HG02970 (cell line): ENCODE results near the gene GIPR.
"Not testable (repeated sequence)": the region's sequence is repeated elsewhere in the genome, so short reads cannot be mapped to it uniquely, and the experiment has no call there.

Experiments
- ATAC-seq: cut with Tn5 transposase; IDR thresholded peaks from one replicate; pipeline ENCODE4 v1.9.1; 2021; ENCODE audit warnings: mild to moderate bottlenecking, moderate library complexity, moderate number of reproducible peaks; ENCODE audit not compliant: unreplicated experiment, low FRiP score

The GIPR gene, protein sequence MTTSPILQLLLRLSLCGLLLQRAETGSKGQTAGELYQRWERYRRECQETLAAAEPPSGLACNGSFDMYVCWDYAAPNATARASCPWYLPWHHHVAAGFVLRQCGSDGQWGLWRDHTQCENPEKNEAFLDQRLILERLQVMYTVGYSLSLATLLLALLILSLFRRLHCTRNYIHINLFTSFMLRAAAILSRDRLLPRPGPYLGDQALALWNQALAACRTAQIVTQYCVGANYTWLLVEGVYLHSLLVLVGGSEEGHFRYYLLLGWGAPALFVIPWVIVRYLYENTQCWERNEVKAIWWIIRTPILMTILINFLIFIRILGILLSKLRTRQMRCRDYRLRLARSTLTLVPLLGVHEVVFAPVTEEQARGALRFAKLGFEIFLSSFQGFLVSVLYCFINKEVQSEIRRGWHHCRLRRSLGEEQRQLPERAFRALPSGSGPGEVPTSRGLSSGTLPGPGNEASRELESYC

DNA sequence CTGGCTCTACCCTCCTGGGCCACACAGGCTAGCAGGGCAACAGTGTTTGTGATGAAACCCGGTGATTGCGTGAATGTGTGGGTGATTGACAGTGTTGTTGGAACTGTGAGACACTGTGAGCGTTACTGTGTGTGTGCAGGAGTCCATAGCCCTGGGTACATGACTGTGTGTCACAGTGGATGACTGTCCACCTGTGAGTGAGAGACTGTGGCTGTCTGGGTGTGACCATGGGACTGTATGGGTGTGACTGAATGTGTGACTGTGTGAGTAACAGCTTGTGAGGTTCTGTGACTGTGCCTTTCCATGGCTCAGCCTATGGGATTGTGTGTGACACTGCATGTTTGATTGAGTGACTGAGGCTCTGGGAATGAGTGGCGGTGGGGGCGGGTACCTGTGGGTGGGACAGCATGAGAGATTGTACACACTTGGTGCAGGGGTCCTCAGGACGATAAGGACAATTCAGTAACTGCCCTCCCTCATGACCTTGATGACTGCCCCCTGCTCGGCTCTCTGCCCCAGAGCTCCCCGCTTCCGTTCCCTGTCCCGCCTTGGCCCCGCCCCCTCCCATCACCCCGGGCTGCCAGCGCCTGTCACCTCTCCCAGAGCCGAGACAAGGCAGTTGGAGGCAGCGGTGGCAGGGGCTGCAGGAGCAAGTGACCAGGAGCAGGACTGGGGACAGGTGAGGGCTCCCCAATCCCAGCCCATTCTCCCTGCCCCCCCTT, at the start of gene GIPR:
GIPR (plus strand) TSS at position 602 of the 722 bp plus-strand sequence. CDS start 1,300 bp downstream, outside the sequence.
- no peak for ATAC-seq

DNA sequence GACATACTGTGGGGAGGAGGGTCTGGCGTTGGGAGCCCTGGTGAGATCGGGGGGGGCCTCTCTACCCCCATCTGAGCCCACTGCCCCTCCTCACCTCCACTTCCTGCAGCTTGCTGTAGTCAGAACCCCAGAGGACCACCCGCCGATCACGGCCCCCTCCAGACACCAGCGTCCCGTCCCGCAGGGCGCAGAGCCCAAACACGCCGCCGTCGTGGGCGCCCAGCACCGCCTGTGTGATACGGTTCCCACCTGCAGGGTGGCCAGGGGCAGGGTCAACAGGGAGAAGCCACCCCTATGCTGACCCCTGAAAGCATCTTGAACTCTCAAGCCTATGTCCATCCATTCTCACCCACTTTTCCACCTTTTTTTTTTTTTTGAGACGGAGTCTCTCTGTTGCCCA, 46.6 kb upstream of the GIPR start:
- ATAC-seq = no peak

DNA sequence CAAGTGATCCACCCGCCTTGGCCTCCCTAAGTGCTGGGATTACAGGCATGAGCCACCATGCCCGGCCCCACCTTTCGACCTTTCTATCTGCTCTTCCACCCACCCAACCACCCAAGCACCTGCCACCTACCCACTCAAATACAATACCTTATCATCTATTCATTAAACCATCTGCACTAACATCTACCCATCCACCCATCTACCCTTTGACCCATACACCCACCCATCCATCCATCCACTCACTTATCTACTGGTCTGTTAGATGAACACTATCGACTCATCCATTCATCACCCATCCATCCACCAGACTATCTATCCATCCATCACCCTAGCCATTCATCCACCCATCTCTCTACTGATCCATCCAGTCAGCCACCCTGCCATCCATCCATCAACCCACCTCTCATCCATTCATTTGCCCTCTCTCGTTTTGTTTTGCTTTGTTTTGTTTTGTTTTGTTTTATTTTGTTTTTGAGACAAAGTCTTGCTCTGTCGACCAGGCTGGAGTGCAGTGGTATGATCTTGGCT, 46.0 kb upstream of the GIPR start:
- ATAC-seq = no peak

DNA sequence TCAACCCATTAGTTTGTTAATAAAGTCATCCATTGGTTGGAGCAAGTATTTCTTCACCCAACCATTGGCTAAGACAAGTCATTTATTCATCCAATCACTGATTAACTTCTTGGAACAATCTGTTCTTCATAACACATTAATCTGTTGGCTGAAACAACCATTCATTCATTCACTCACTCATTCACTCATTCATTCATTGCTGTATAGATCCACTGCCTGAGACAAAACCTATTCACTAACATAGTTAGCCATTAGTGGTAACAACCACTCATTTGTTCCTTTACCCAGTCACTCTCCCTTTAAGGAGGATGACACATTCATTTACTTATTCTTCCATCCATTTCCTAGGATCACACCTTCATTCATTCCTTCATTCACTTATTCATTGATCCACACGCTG, 44.0 kb upstream of the GIPR start:
- ATAC-seq = no peak

DNA sequence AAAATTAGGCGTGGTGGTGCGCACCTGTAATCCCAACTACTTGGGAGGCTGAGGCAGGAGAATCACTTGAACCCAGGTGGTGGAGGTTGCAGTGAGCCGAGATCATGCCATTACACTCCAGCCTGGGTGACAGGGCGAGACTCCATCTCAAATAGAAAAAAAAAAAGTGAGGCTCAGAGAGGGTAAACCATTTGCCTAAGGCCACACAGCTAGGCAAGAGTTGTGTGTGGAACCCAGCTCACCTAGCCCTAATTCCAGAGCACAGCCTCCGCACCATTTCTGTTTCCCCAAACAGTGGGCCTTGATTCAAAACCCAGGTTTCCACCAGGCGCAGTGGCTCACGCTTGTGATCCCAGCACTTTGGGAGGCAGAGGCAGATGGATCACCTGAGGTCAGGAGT, 39.8 kb upstream of the GIPR start:
- not testable (repeated sequence) for ATAC-seq

DNA sequence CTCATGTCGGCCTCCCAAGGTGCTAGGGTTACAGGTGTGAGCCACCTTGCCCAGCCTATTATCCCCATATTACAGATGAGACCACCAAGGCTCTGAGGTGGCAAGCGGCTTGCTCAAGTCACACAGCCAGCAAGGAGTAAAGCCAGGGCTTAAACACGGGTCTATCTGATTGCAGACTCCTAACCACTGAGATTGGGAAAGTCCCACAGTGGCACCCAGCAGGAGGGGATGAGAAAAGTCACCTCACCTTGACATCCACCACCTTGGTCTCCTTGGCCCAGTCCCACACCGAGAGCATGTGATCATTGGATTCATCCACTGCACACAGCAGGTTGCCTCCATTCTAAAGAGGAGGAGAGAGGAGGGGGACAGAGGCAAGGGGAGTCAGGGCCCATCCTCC, 38.3 kb upstream of the GIPR start:
- ATAC-seq = no peak

DNA sequence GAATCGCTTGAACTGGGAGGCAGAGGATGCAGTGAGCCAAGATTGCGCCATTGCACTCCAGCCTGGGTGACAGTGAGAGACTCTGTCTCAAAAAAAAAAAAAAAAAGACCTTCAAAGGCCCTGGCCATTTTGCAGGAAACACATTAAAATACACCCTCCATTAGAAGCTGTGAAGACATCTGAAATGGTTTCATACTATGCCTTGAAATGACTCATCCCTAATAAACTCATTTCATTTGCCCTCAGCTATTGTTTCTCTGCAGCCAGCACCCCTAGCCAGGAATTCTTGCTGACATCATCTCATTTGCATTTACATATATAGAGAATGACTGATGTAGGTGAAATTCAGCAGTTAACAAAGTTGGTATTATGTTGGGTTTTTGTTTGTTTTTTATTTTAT, 37.6 kb upstream of the GIPR start:
- ATAC-seq = no peak

DNA sequence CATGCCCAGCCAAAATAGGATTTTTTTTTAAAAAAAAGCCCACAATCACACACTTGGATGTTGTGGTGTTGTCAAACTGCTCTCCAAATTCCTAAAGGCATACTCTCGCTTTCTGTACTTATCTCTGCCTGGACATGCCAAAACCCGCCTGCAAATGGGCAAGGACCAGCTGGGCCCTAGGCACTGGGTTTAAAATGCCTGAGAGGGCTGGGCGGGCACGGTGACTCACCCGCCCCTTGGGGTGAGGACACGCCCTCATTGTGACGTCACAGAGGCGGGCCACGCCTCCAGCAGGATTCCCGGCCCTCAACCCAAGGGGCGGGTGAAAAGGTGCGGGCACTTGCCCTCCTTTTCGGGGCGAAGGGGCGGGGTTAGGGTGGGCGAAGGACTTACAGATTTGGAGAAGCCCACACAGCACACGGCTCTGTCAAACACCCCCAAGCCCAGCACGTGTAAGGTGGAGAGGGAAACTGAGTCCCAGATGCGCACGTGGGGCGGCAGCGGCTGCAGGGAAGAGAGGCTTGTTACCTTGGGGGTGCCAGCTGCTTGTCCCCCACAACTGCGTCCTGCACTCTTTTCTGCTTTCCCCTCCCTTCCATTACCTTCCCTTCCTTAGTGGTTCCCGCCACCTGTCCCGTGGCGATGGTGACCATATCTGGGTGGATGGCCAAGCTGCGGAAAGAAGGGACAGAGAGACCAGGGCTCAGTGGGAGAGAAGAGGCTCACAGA, 35.4 kb upstream of the GIPR start:
- ATAC-seq = no peak

DNA sequence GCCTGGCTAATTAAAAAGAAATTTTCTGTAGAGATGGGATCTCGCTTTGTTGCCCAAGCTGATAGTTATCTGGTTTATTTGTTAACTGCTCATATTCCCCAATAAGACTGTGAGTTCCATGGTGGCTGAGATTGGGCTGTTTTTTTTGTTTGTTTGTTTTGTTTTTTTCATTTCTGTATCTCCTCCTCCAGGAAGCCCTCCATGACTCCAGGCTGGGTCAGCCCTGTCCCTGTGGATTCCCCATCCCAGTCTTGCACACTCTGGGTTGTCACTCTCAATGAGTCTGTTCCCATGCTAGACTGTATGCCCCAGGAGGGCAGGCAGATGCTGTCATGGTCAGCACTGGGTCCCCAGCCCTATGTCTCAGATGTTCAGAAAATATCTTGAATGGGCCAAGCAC, 31.7 kb upstream of the GIPR start:
- no peak for ATAC-seq

DNA sequence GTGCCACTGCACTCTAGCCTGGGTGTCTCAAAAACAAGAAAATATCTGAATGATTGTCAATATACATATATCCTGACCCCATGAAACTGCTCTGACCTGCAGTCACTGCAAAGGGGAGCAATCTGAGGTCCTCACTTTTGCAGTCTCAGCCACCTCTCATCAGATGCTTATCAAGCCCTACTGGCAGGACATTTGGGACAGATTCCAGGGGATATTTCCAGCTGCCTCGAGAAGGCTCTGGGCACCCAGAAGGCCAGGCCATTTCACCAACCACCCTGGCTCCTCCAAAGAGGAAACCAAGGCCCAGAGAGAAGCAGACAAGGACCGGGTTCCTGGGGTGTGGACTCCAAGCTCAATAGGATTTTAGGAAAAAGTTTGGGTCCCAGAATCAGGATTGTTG, 31.1 kb upstream of the GIPR start:
- ATAC-seq = no peak

DNA sequence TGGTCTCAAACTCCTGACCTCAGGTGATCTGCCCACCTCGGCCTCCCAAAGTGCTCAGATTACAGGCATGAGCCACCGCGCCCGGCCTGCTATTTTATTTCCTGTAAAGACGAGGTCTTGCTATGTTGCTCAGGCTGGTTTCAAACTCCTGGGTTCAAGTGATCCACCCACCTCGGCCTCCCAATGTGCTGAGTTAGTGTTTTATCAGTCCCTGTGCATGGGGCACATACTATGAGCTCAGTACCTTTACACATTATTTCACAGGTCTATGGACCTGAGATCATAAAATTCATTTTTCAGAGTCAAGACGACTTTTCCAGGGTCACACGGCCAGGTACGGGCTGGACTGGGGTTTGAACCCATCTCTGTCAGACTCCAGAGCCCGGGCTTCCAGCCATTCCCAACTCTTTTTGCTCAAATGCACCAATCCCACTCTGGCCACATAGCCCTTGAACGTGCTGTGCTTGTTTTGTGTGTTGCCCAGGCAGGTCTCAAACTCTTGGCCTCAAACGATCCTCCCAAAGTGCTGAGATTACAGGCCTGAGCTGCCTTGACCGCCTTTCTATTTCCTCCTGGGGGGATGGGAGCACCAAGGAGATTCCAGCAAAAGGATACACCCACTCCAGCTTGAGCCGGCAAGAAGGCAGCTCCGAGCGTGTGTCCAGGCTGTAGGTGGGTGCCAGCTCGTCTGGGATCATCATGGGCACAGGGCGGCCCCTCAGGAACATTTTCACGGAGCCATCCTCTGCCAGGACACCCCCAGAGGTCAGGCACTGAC, 29.9 kb upstream of the GIPR start:
- no peak for ATAC-seq

DNA sequence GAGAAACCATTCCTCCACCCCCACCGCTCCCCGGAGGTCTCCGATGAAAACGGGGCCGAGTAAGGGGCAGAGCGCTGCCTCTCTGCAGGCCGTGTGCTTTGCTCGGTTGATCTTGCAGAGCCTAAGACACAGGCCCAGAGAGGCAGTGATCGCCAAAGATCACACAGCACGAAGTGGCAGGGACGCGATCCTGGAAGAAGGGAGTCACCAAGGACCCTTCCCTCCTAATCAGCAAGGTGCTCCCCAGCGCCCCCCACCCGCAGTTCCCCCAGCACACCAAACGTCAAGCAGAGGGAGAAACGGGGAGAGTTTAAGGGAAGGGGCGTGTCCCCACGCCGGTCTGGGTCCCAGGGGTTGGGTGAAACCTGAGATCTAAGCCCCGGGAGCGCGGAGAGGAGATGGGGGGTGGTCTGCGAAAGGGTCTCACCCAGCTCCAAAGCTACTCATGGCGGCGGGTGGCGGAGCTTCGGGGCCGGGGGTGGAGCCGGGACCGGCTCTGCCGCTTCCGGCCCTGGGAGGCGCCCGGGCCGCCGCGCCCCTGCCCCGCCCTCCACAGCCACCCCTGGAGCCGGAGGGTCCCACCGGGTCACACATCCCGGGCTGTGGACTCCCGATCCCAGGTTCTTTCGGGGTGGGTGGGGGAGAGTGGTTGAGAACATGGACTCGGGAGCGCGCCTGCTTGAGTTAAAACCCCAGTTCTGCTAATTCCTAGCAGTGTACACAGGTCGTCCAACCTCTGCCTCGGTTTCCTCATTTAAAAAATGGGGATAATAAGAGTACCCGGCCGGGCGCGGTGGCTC, 28.9 kb upstream of the GIPR start, which contains the start of gene EML2:
EML2 (minus strand) TSS at position 468 of the 800 bp plus-strand sequence; CDS start at position 447, 21 bp downstream.
- no peak for ATAC-seq

DNA sequence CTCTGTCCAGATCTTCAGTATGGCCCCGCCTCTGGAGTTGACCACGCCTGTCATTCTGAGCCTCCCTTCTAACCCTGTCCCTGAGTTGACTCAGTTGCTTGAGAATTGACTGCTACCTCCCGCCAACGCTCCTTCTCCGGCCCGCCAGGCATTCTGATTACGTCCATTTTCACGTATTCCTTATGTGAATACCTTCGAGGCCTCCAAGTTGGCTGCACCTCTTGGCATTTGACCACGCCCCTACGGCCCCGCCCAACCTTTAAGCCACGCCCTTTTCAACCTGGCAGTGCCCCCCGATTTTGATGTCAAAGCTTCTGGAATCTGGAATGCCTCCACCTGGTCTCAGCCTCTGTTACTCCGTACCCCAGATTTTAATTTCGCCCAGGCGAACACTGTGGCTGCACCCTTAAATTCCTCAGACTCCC, 27.2 kb upstream of the GIPR start:
- no peak for ATAC-seq

DNA sequence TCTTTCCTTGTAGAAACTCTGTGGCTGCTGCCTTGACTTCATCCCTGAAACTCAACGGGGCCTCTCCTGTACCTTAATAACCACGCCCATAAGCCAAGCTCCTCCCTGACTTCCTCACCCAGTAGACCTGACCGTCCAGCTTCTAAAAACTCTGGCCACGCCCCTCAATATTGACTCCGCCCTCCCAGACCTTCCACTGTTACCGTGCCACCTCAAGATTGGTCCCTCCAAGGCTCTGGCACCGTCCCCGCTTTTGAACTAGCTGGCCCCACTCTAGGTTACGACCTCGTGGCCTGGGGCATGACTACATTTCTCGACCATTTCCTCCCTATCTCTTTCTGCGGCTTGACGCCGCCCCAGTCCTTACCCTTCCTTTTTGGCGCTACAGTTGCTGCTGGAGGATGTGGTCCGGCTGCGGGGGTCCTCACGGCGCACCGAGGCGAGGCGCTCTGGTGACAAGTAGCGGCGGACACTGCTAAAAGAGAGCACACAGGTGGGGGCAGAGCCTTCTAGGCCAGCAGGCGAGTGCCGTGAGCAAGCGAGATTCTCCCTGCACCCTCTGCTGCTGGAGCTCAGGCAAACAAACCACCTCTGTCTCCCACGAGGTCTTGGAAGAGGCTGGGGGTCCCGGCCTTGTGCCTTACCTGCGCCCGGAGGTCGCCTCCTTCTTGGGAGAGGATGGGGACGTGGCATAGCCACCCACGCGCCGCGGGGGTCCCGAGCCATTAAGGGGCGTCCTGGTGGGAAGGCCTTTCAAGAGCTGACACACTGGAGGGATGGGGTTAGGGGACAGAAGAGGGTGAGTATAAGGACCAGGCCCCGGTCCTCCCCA, 26.5 kb upstream of the GIPR start:
- ATAC-seq = peak; percentile 31

DNA sequence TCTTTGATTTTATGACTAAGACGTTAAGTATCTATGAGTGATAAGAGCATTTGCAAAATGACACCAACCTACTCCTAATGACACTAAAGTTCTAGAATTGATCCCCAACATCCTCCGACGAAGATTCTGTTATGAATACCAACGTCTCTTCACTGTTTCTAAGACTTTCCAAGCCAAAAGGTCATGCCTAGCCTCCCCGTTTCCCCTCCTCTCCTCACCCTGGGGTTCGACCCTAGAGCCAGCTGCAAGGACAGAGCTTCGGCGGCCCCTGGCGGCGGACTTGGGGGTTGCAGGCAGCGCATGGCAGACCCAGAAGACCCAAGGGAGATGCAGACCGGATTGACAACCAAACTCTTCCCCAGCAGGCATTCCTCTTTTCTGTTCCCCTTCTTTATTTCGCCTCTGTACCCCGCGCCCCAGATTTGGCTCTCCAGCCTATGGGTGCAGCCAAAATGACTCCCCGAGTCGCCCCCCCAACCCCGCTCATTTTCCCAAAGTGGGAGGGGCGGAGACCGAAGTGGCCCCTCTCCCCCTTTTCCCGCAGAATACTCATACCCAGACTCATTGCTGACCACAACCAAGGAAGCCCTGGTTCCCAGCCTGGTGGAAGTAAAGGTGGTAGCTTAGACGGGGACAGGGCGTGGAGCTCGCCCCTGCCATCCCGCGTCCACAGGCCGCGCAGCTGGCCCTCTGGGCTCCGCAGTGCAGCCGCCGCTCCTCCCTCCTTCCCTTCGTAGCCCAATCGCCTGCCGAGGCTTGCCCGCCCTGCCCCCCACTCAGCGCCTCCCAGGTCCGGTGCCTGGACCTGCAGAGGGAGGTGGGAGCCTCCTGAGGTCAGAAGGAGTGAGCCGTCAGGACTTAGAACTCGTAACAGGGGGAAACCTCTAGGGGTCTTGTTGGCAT, 24.7 kb upstream of the GIPR start:
- ATAC-seq = peak; percentile 27

DNA sequence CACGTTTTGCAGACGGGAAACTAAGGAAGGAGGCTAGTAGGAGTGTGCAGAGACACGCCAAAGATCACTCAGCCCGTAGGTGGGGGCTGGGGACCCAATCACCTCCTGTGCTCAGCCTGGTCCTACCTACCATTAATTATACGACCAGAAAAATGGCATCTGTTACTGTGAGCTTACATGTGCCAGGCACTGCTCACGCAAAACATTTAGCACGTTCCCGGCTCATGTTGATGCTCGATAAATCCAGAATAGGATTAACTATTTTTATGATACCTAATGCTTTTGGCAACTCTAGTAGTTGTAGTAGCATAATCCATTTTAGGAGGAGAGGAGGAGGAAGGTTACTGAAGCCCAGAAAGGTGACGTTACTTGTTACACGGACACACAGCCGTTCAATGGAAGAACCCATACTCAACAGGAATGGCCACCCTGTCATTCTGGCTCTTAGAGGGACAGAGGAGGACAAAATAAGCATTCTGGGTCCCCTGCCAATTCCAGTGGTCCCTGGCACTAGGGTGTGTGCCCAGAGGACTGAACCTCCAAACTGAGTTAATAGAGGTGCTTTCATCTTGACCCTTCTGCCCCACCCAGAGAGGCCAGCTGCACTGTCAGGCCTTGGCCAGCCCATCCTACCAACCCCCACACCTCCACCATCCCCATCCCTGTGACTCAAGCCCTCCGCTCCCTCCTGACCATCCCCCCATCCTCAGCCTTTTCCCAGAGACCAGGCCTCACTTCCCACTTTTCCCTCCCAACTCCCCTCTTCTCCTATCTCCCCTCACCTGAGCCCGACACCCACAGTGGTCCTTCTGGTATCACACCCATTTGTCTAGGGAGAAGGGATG, 23.9 kb upstream of the GIPR start:
- no peak for ATAC-seq
